Immature natural killer cell (primary cell): ENCODE results near the gene TIMP3. TPM values are rescaled to one million over a fixed set of nuclear protein-coding genes. Genes with fewer than 3 reads are reported as not detected.

Experiments
- DNase-seq, 3 donors: peaks; one replicate each; pipeline ENCODE4 v3.0.0; 2022; ENCODE audit warnings: mixed read lengths in 1 of 3
- H3K27ac Mint-ChIP-seq, 6 donors: one replicate each; pipeline ENCODE4 v1.8.0; 2020; ENCODE audit warnings: mixed read lengths in 6 of 6, mild to moderate bottlenecking in 5 of 6, inconsistent platforms in 4 of 6, moderate library complexity in 3 of 6
- H3K27me3 Mint-ChIP-seq, 3 donors: one replicate each; pipeline ENCODE4 v1.8.0; 2020 to 2021; ENCODE audit warnings: low read depth in 3 of 3, mild to moderate bottlenecking in 3 of 3, mixed read lengths in 3 of 3, moderate library complexity in 3 of 3, inconsistent platforms in 1 of 3
- H3K36me3 Mint-ChIP-seq, 3 donors: one replicate each; pipeline ENCODE4 v1.8.0; 2020; ENCODE audit warnings: mixed read lengths in 3 of 3, inconsistent platforms in 2 of 3, mild to moderate bottlenecking in 2 of 3
- H3K4me1 Mint-ChIP-seq, 2 donors: one replicate each; pipeline ENCODE4 v1.8.0; 2020; ENCODE audit warnings: inconsistent platforms in 2 of 2, mild to moderate bottlenecking in 2 of 2, mixed read lengths in 2 of 2, moderate library complexity in 1 of 2
- H3K4me3 Mint-ChIP-seq, 5 donors: one replicate each; pipeline ENCODE4 v1.8.0; 2020; ENCODE audit warnings: mild to moderate bottlenecking in 5 of 5, mixed read lengths in 5 of 5, inconsistent platforms in 3 of 5, moderate library complexity in 3 of 5
- H3K9me3 Mint-ChIP-seq, 6 donors: one replicate each; pipeline ENCODE4 v1.8.0; 2020; ENCODE audit warnings: mild to moderate bottlenecking in 6 of 6, mixed read lengths in 6 of 6, inconsistent platforms in 4 of 6, moderate library complexity in 3 of 6
- polyA plus RNA-seq, 3 donors: library from polyadenylated mRNA; unstranded; fragments of 300-500 nt; fragmentation: Illumina TruSeq; gene quantifications; one replicate each; pipeline ENCODE4 v1.2.3, GENCODE V29; 2021

TIMP3 gene
- polyA plus RNA-seq, 3 donors from 2014 or later = not detected

- no peak for DNase-seq
- no peaks in the 10 kb centered on the region for H3K4me1 Mint-ChIP-seq
- no peaks in the 10 kb centered on the region for H3K36me3 Mint-ChIP-seq
- no peaks in the 10 kb centered on the region for H3K9me3 Mint-ChIP-seq
- H3K27me3 Mint-ChIP-seq = peaks cover 0 to 5% (median 1%) of the 10 kb centered on the region in 3 donors
- H3K4me3 Mint-ChIP-seq = no peak overlapping the region
- no peak overlapping the region for H3K27ac Mint-ChIP-seq
These were observed 30.7 kb downstream of the TIMP3 start for GRCh38 chr22:32832174-32832573.

GRCh38 chr22:32836280-32837123 is 35.0 kb downstream of the TIMP3 start:
- H3K4me1 Mint-ChIP-seq = no peaks in the 10 kb centered on the region
- no peaks in the 10 kb centered on the region for H3K9me3 Mint-ChIP-seq
- no peak for DNase-seq
- no peak overlapping the region for H3K4me3 Mint-ChIP-seq
- peaks cover 1 to 4% (median 3%) of the 10 kb centered on the region in 3 donors for H3K27me3 Mint-ChIP-seq
- H3K36me3 Mint-ChIP-seq = no peaks in the 10 kb centered on the region
- H3K27ac Mint-ChIP-seq = no peak overlapping the region

GRCh38 chr22:32837142-32837541 is 35.6 kb downstream of the TIMP3 start:
- H3K27me3 Mint-ChIP-seq = peaks cover 1 to 4% (median 3%) of the 10 kb centered on the region in 3 donors
- DNase-seq = no peak
- H3K27ac Mint-ChIP-seq = no peak overlapping the region
- no peaks in the 10 kb centered on the region for H3K9me3 Mint-ChIP-seq
- H3K4me3 Mint-ChIP-seq = no peak overlapping the region
- H3K4me1 Mint-ChIP-seq = no peaks in the 10 kb centered on the region
- no peaks in the 10 kb centered on the region for H3K36me3 Mint-ChIP-seq

- Mint-ChIP-seq H3K36me3 (no peaks in the 10 kb centered on the region), H3K27ac (no peak overlapping the region), H3K4me3 (no peak overlapping the region), H3K27me3 (peaks cover 3 to 8% (median 4%) of the 10 kb centered on the region in 3 donors), H3K9me3 (no peaks in the 10 kb centered on the region), H3K4me1 (no peaks in the 10 kb centered on the region)
- DNase-seq = no peak
These were observed 36.3 kb downstream of the TIMP3 start for GRCh38 chr22:32837803-32838202.

GRCh38 chr22:32839831-32840584 is 38.5 kb downstream of the TIMP3 start:
- Mint-ChIP-seq H3K4me1 (no peaks in the 10 kb centered on the region), H3K4me3 (no peak overlapping the region)

GRCh38 chr22:32841175-32841574 is 39.7 kb downstream of the TIMP3 start:
- H3K36me3 Mint-ChIP-seq = no peaks in the 10 kb centered on the region
- H3K27me3 Mint-ChIP-seq = peaks cover 3 to 6% (median 4%) of the 10 kb centered on the region in 3 donors
- H3K4me3 Mint-ChIP-seq = no peak overlapping the region
- no peaks in the 10 kb centered on the region for H3K9me3 Mint-ChIP-seq
- no peak for DNase-seq
- no peak overlapping the region for H3K27ac Mint-ChIP-seq
- H3K4me1 Mint-ChIP-seq = no peaks in the 10 kb centered on the region

More at GRCh38 chr22:32839831-32840584, 38.5 kb downstream of the TIMP3 start:
- Mint-ChIP-seq H3K27ac (no peak overlapping the region), H3K36me3 (no peaks in the 10 kb centered on the region), H3K9me3 (no peaks in the 10 kb centered on the region), H3K27me3 (peaks cover 3 to 6% (median 4%) of the 10 kb centered on the region in 3 donors)
- no peak for DNase-seq

GRCh38 chr22:32842486-32842885 is 41.0 kb downstream of the TIMP3 start:
- Mint-ChIP-seq H3K36me3 (no peaks in the 10 kb centered on the region), H3K4me1 (no peaks in the 10 kb centered on the region), H3K4me3 (no peak overlapping the region), H3K9me3 (no peaks in the 10 kb centered on the region), H3K27ac (no peak overlapping the region), H3K27me3 (peaks cover 3 to 9% (median 4%) of the 10 kb centered on the region in 3 donors)
- DNase-seq = no peak

GRCh38 chr22:32843300-32843699 is 41.8 kb downstream of the TIMP3 start:
- Mint-ChIP-seq H3K9me3 (no peaks in the 10 kb centered on the region), H3K27me3 (peaks cover 2 to 9% (median 6%) of the 10 kb centered on the region in 3 donors), H3K27ac (no peak overlapping the region), H3K4me1 (no peaks in the 10 kb centered on the region), H3K4me3 (no peak overlapping the region), H3K36me3 (no peaks in the 10 kb centered on the region)
- no peak for DNase-seq

- Mint-ChIP-seq H3K4me3 (no peak overlapping the region), H3K4me1 (no peaks in the 10 kb centered on the region), H3K27me3 (peaks cover 2 to 9% (median 6%) of the 10 kb centered on the region in 3 donors), H3K27ac (no peak overlapping the region), H3K9me3 (peaks cover 0 to 2% (median 0%) of the 10 kb centered on the region in 6 donors), H3K36me3 (no peaks in the 10 kb centered on the region)
- DNase-seq = no peak
These were observed 42.7 kb downstream of the TIMP3 start for GRCh38 chr22:32844251-32844650.

- Mint-ChIP-seq H3K27ac (no peak overlapping the region), H3K27me3 (peaks cover 2 to 14% (median 7%) of the 10 kb centered on the region in 3 donors), H3K4me3 (no peak overlapping the region), H3K9me3 (peaks cover 0 to 5% (median 0%) of the 10 kb centered on the region in 6 donors), H3K4me1 (no peaks in the 10 kb centered on the region), H3K36me3 (no peaks in the 10 kb centered on the region)
- no peak for DNase-seq
These were observed 45.4 kb downstream of the TIMP3 start for GRCh38 chr22:32846780-32847491.

GRCh38 chr22:32848226-32848625 is 46.7 kb downstream of the TIMP3 start:
- no peak for DNase-seq
- Mint-ChIP-seq H3K27ac (no peak overlapping the region), H3K4me3 (no peak overlapping the region), H3K27me3 (peaks cover 0 to 11% (median 8%) of the 10 kb centered on the region in 3 donors), H3K36me3 (no peaks in the 10 kb centered on the region), H3K4me1 (no peaks in the 10 kb centered on the region), H3K9me3 (peaks cover 0 to 5% (median 0%) of the 10 kb centered on the region in 6 donors)

- Mint-ChIP-seq H3K27me3 (peaks cover 0 to 11% (median 8%) of the 10 kb centered on the region in 3 donors), H3K4me1 (no peaks in the 10 kb centered on the region), H3K4me3 (no peak overlapping the region), H3K9me3 (peaks cover 0 to 5% (median 0%) of the 10 kb centered on the region in 6 donors), H3K27ac (no peak overlapping the region), H3K36me3 (no peaks in the 10 kb centered on the region)
- DNase-seq = no peak
These were observed 48.0 kb downstream of the TIMP3 start for GRCh38 chr22:32849501-32849900.

GRCh38 chr22:32850157-32850556 is 48.7 kb downstream of the TIMP3 start:
- Mint-ChIP-seq H3K27me3 (peaks cover 0 to 11% (median 8%) of the 10 kb centered on the region in 3 donors), H3K4me3 (no peak overlapping the region), H3K36me3 (no peaks in the 10 kb centered on the region), H3K4me1 (no peaks in the 10 kb centered on the region), H3K9me3 (peaks cover 0 to 5% (median 0%) of the 10 kb centered on the region in 6 donors), H3K27ac (no peak overlapping the region)
- DNase-seq = no peak
